HG03469 (cell line): ENCODE data around the gene ANKRD53.

ENCODE experiments used
- ATAC-seq: cut with Tn5 transposase; IDR thresholded peaks from one replicate; pipeline ENCODE4 v1.9.1; 2021; ENCODE audit warnings: mild to moderate bottlenecking, moderate library complexity, moderate number of reproducible peaks; ENCODE audit not compliant: unreplicated experiment

The ANKRD53 gene

GRCh38 chr2:70942396-70943204 is 35.8 kb upstream of the ANKRD53 start:
- ATAC-seq, result no peak

DNA sequence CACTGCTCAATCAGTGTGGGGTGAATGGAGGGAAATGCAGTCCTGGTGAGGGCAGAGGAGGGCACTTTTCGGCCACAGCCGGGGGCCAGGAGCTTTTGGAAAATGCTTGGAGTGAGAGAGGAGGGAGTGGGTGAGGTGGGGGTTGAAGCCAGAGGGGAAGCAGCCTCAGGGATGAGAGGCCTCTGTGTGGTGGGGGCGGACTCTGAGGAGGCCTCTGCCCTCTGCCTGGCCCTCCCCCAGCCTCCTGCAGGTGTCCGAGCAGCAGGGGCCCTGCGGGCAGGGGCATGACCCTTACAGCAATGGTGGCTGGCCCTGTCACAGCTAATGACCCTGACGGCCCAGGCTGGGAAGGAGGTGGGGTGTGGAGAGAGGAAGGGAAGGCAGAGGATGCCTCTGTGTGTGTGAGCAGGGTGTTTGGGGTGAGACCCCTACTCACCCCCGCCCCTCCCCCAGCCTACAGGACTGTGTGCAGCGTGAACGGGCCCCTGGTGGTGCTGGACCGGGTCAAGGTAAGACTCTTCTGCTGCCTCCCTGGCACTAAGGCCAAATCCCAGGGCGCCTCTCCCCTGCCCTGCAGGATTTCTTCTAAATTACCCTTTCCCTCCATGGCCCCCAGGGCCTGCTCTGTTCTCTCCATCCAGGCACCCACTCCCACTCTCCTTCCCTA is 35.1 kb upstream of the ANKRD53 start:
- ATAC-seq, result no peak

GRCh38 chr2:70944111-70944690 is 34.2 kb upstream of the ANKRD53 start:
- no peak for ATAC-seq

DNA sequence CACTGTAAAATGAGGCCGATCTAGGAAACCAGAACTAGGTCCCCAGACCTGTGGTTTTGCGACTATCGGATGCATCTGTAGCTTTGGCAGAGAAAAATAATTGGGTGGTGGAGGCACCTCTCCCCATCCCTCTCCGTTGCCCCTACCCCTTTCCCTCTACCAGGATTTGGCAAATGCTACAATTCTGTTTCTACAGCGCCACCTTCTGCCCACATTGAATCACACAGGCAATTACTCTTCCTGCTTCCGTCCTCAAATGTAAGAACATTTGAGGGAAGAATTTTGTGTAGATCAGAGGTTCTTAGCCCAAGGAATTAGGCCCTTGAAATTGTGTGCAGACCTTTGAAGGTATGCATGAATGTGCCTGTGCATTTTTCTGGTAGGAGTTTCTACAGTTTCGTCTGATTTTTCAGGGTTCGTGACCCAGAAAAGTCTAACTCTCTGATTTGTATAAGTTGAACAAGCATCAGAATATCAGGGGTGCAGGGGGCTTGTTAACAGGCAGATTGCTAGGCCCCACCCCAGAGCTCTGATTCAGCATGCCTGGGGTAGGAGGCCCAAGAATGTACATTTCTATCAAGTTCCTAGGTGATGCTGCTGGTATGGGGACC is 31.5 kb upstream of the ANKRD53 start:
- ATAC-seq, result no peak

DNA sequence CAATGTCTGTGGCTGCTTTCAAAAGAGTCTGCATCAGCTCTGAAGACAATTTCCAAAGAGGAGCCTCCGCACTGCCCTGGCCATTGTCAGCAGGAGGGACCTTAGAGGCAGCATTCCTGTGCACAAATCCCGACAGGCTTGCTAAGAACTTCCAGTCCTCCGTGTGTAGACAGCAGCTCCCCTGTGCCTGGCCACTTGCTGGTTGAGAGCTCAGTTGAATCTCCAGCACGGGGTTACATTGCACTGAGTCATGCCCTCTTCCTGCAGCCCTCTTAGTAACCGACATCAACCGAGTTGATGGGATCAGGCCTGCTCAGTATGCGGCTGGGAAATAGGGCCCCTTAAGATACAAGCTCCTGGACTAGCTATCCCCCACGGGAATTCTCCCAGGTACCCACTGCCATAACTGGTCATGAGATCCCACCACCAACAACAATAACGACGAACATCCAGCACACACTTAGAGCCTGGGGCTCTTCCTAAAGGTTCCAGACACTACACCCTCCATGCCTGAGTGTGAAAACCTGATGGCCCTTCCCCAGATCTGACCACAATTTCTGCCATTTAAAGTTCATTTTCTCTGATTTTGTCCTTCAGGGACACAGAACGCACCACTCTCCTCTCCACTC is 30.8 kb upstream of the ANKRD53 start:
- ATAC-seq, result no peak

DNA sequence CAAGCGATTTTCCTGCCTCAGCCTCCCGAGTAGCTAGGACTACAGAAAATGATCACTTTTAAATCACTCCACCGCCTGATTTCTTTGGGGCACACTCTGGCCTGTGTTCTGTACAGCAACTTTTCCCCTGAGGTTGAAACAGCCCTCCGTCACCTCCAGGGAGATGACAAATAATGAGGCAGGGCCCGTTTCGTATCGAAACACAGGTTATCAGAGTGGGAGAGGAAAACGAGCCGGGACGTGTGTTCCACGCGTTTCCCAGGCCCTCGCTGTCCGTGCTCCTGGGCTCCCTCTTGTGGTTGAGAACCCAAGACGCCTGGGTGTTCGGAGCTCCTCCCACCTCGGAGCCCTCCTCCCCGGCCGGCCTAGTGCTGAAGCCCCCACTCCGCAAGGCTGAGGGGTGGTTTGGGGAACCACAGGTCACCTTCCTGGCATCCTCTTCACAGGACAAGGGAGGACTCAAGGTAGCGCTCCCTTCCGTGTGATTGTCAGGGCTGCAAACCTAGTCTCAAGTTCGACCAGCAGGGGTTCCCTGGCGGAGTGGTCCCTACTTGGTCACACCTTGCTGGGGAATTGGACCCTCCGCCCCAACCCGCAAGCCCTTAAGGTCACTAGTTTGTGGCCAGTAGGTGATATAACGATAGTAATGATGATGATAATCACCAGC is 30.0 kb upstream of the ANKRD53 start:
- ATAC-seq, result no peak

- no peak for ATAC-seq
Observed at GRCh38 chr2:70949086-70949485, 29.3 kb upstream of the ANKRD53 start.

- ATAC-seq, result no peak
Observed at GRCh38 chr2:70954886-70955285, 23.5 kb upstream of the ANKRD53 start.

DNA sequence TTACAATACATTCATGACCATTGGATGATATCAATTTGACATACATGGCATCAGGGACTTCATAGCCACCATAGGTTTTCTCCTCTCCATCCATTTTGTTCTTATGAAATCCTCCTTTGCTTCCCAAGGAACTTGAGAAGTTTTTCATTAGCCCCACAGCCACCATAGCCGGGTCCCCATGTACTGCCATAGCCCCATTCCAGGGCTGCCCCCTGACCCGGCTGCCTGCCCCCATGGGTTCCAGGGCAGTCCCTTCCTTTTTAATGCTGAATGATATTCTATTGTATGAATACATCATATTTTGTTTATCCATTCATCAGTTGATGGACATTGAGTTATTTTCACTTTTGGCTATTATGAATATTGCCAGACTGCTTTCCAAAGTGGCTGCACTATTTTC is 22.3 kb upstream of the ANKRD53 start:
- no peak for ATAC-seq

DNA sequence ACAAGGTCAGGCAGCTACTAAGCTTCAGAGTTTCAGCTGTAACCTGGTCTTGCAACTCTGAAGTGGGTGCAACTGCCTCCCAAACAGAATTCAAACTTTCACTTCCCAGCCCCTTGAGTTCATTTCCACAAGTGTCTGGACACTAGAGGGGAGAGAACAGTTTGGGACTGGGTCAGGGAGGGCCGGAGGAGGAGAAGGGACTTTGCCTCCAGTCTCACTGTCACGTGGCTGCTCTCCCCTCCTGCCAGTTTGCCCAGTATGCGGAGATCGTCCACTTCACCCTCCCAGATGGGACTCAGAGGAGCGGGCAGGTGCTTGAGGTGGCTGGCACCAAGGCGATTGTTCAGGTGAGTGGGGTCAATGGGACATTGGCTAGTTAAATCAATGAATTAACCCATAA is 20.6 kb upstream of the ANKRD53 start:
- no peak for ATAC-seq

- ATAC-seq, result no peak
Observed at GRCh38 chr2:70958759-70959158, 19.7 kb upstream of the ANKRD53 start.

DNA sequence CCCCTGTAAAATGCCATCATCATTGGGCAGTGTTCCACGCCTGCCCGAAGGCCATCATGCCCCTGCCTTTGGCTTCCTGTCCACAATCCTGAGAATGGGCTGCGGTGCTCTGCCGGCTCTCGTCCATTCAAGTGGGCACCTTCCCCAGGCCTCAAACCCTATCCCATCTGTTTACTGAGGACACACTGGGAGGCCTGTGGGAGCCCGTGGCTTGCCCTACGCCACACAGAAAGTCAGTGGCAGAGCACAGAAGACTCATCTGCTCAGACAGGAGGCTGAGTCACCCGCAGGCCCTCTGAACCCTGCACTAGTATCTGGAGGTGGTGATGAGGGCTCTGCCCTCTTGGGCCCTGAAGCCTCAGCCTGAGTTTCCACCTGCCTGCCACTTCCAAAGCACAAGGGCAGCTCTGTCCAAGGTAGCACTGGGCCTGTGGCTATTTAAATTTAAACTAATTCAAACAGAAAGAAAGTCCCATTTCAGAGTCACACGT is 19.1 kb upstream of the ANKRD53 start:
- ATAC-seq, result no peak

GRCh38 chr2:70959851-70960832 is 18.3 kb upstream of the ANKRD53 start:
- ATAC-seq, result no peak

GRCh38 chr2:70960833-70961647 is 17.4 kb upstream of the ANKRD53 start:
- no peak for ATAC-seq

DNA sequence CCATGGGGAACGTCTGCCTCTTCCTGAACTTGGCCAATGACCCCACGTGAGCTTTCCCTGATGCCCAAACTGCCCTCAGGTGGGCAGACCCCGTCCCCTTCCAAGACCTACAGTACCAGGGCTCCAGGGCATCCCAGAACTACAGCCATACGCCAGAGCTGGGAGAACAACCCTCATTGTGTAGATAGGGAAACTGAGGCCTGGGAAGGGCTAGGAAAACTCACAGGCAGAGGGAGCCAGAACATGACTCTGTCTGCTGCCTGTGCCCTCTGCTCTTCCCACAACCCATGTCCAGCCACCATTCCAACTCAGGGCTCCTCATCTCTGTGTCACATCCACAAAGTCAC is 16.8 kb upstream of the ANKRD53 start:
- no peak for ATAC-seq

- no peak for ATAC-seq
Observed at GRCh38 chr2:70962211-70962884, 16.1 kb upstream of the ANKRD53 start.

DNA sequence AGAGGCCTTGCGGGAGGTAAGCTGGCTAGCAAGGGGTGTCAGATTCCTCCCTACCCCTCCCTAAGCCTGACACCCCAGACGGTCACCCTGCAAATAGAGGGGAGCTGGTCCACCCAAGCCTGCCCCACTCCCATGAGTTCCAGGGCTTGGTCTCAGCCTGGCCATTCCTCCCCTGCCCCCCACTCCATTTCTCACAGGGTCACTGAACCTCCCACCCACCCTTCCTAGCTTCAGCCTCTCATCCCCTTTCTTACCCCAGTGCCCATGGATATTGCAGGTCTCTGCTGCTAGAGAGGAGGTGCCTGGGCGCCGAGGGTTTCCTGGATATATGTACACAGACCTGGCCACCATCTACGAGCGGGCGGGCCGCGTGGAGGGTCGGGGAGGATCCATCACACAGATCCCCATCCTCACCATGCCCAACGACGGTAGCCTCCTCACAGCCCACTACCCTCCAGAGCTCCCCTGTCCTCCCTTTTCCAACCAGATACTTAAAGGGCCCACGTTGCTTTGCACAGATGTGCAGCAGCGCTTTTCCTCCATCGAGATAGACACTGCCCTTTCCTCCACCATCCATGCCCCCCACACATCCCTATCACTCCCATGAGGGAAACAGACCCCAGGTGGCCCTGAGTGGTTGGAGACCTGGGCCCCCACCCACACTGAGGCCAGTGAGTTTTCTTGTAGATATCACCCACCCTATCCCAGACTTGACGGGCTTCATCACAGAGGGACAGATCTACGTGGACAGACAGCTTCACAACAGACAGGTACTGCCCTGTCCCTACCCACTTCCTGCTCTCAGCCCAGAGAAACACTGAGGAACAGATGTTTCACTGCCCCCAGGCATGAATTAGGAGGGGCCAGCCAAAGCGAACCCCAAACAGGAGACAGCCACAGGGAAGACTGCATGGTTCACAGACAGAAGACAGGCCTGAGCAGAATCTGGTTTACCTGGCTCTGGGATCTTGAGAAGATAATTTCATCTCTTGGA is 15.2 kb upstream of the ANKRD53 start:
- ATAC-seq, result no peak
